ENCODE results near the gene TEX44. TPM values are rescaled to one million over a fixed set of nuclear protein-coding genes. Genes with fewer than 3 reads are reported as not detected.
"Not testable (repeated sequence)": the region's sequence is repeated elsewhere in the genome, so short reads cannot be mapped to it uniquely, and the experiment has no call there.

TEX44 gene
- polyA plus RNA-seq (ENCODE audit: insufficient read length in 12 of 12) = not detected
- long read RNA-seq, donor 1 = 0 reads
- long read RNA-seq, donor 2 = 0 reads
- long read RNA-seq, donor 3 = 0 reads
- long read RNA-seq, donor 4 = 0 reads
- long read RNA-seq, donor 5 = 0 reads
- long read RNA-seq, donor 6 = 0 reads
- long read RNA-seq, donor 7 = 0 reads
- long read RNA-seq, donor 8 = 0 reads
- long read RNA-seq, donor 9 = 0 reads
- long read RNA-seq, donor 10 = 0 reads
- long read RNA-seq, donor 11 = 0 reads

GRCh38 chr2:231592636-231593145 lies at the start of gene TEX44:
TSS of gene TEX44 (plus strand) at chr2:231592864. CDS start at chr2:231592952, 88 bp downstream.
- no peak for DNase-seq

- DNase-seq = no peak
Measured at GRCh38 chr2:231545105-231545902, 47.4 kb upstream of the TEX44 start.

- no peak for DNase-seq
Measured at GRCh38 chr2:231546014-231546715, 46.5 kb upstream of the TEX44 start.

- DNase-seq = no peak
Measured at GRCh38 chr2:231547315-231548110, 45.2 kb upstream of the TEX44 start.

GRCh38 chr2:231548752-231549151 lies 43.9 kb upstream of the TEX44 start:
- DNase-seq = no peak

GRCh38 chr2:231549446-231550239 lies 43.0 kb upstream of the TEX44 start:
- DNase-seq = no peak

GRCh38 chr2:231552752-231553151 lies 39.9 kb upstream of the TEX44 start:
- DNase-seq = no peak

GRCh38 chr2:231554327-231554726 lies 38.3 kb upstream of the TEX44 start:
- DNase-seq = no peak

GRCh38 chr2:231554748-231555545 lies 37.7 kb upstream of the TEX44 start:
- peak; percentile 38 for DNase-seq

GRCh38 chr2:231556496-231556895 lies 36.2 kb upstream of the TEX44 start:
- not testable (repeated sequence) for DNase-seq

- DNase-seq = no peak
Measured at GRCh38 chr2:231556981-231557380, 35.7 kb upstream of the TEX44 start.

- peak; percentile 83 for DNase-seq
Measured at GRCh38 chr2:231557571-231558217, 35.0 kb upstream of the TEX44 start.

- peak; percentile 41 for DNase-seq
Measured at GRCh38 chr2:231563378-231563961, 29.2 kb upstream of the TEX44 start.

- DNase-seq = no peak
Measured at GRCh38 chr2:231565887-231566594, 26.6 kb upstream of the TEX44 start.

- no peak for DNase-seq
Measured at GRCh38 chr2:231567159-231567558, 25.5 kb upstream of the TEX44 start.

GRCh38 chr2:231568098-231568784 lies 24.4 kb upstream of the TEX44 start:
- no peak for DNase-seq

- DNase-seq = no peak
Measured at GRCh38 chr2:231568785-231569435, 23.8 kb upstream of the TEX44 start.
